ENCODE data around the gene RPN1.
"Not testable (repeated sequence)": the region's sequence is repeated elsewhere in the genome, so short reads cannot be mapped to it uniquely, and the experiment has no call there.

RPN1 gene

GRCh38 chr3:128650096-128651050 is at the start of gene RPN1:
Gene RPN1 (minus strand): TSS chr3:128650818. CDS start chr3:128650800, 18 bp downstream.
- DNase-seq: peak; percentile 96
- TF ChIP-seq POLR2A (IDR thresholded peaks at IDR 0.05; ENCODE audit: low read length) (peak; percentile 93), GATA1 (IDR thresholded peaks at IDR 0.05; ENCODE audit: low read depth, low read length) (no peak)

GRCh38 chr3:128698211-128699047 is 47.8 kb upstream of the RPN1 start:
- peak; percentile 43 to 44 for DNase-seq

GRCh38 chr3:128697341-128697740 is 46.7 kb upstream of the RPN1 start:
- TF ChIP-seq POLR2A (IDR thresholded peaks at IDR 0.05; ENCODE audit: low read length): no peak
- TF ChIP-seq GATA1 (IDR thresholded peaks at IDR 0.05; ENCODE audit: low read depth, low read length): no peak
- no peak for DNase-seq

More at GRCh38 chr3:128698211-128699047, 47.8 kb upstream of the RPN1 start:
- TF ChIP-seq POLR2A (IDR thresholded peaks at IDR 0.05; ENCODE audit: low read length): no peak
- TF ChIP-seq GATA1 (IDR thresholded peaks at IDR 0.05; ENCODE audit: low read depth, low read length): no peak

- TF ChIP-seq POLR2A (IDR thresholded peaks at IDR 0.05; ENCODE audit: low read length) (no peak), GATA1 (IDR thresholded peaks at IDR 0.05; ENCODE audit: low read depth, low read length) (no peak)
- no peak for DNase-seq
Measured at GRCh38 chr3:128693696-128694095, 43.1 kb upstream of the RPN1 start.

- TF ChIP-seq POLR2A (IDR thresholded peaks at IDR 0.05; ENCODE audit: low read length) (no peak), GATA1 (IDR thresholded peaks at IDR 0.05; ENCODE audit: low read depth, low read length) (no peak)
- DNase-seq: no peak
Measured at GRCh38 chr3:128689060-128689459, 38.4 kb upstream of the RPN1 start.

- DNase-seq: no peak
- no peak for TF ChIP-seq GATA1 (IDR thresholded peaks at IDR 0.05; ENCODE audit: low read depth, low read length)
- no peak for TF ChIP-seq POLR2A (IDR thresholded peaks at IDR 0.05; ENCODE audit: low read length)
Measured at GRCh38 chr3:128686465-128686864, 35.8 kb upstream of the RPN1 start.

- TF ChIP-seq POLR2A (IDR thresholded peaks at IDR 0.05; ENCODE audit: low read length): no peak
- TF ChIP-seq GATA1 (IDR thresholded peaks at IDR 0.05; ENCODE audit: low read depth, low read length): no peak
- DNase-seq: no peak
Measured at GRCh38 chr3:128684986-128685726, 34.5 kb upstream of the RPN1 start.

- no peak for DNase-seq
- TF ChIP-seq GATA1 (IDR thresholded peaks at IDR 0.05; ENCODE audit: low read depth, low read length) (no peak), POLR2A (IDR thresholded peaks at IDR 0.05; ENCODE audit: low read length) (no peak)
Measured at GRCh38 chr3:128683957-128684356, 33.3 kb upstream of the RPN1 start.

GRCh38 chr3:128681369-128681829 is 30.8 kb upstream of the RPN1 start:
- TF ChIP-seq POLR2A (IDR thresholded peaks at IDR 0.05; ENCODE audit: low read length) (no peak), GATA1 (IDR thresholded peaks at IDR 0.05; ENCODE audit: low read depth, low read length) (no peak)
- no peak for DNase-seq

- DNase-seq: peak; percentile 97 to 98
- TF ChIP-seq POLR2A (IDR thresholded peaks at IDR 0.05; ENCODE audit: low read length) (peak; percentile 95), GATA1 (IDR thresholded peaks at IDR 0.05; ENCODE audit: low read depth, low read length) (no peak)
Measured at GRCh38 chr3:128680603-128681368, 30.2 kb upstream of the RPN1 start.

- TF ChIP-seq POLR2A (IDR thresholded peaks at IDR 0.05; ENCODE audit: low read length) (no peak), GATA1 (IDR thresholded peaks at IDR 0.05; ENCODE audit: low read depth, low read length) (no peak)
- DNase-seq: no peak
Measured at GRCh38 chr3:128679338-128679737, 28.7 kb upstream of the RPN1 start.

- not testable (repeated sequence) for DNase-seq
Measured at GRCh38 chr3:128675802-128676201, 25.2 kb upstream of the RPN1 start.
